Esophagus muscularis mucosa (tissue), 4 donors: ENCODE measurements around the gene SRRM3. TPM values are rescaled to one million over a fixed set of nuclear protein-coding genes. Genes with fewer than 3 reads are reported as not detected.
A peak's percentile ranks its signal among the peaks of the same experiment; 100 is the strongest.

Experiments used
- DNase-seq: peaks from one replicate; pipeline ENCODE4 v3.0.0-alpha.2; 2017; ENCODE audit errors: extremely low spot score
- H3K27ac ChIP-seq, 4 donors: fragments of 200-600 bp; sonication (generic); replicated peaks in 1 of 4; 1 replicate in 3 of 4; 2 replicates in 1 of 4; pipeline ENCODE4 v1.5.1; 2016 to 2019; ENCODE audit warnings: mild to moderate bottlenecking in 1 of 4
- H3K27me3 ChIP-seq, 4 donors: fragments of 200-600 bp; sonication (generic); one replicate each; pipeline versions ENCODE4 v1.5.1 to v1.6.0; 2016 to 2019
- H3K36me3 ChIP-seq, 4 donors: fragments of 200-600 bp; sonication (generic); one replicate each; pipeline ENCODE4 v1.5.1; 2016 to 2019
- H3K4me1 ChIP-seq, 4 donors: fragments of 200-600 bp; sonication (generic); one replicate each; pipeline ENCODE4 v1.5.1; 2016 to 2019
- H3K4me3 ChIP-seq, 4 donors: fragments of 200-600 bp; sonication (generic); 1 replicate in 2 of 4; 2 replicates in 2 of 4; pipeline ENCODE4 v1.5.1; 2016 to 2019; ENCODE audit warnings: mild to moderate bottlenecking in 4 of 4, moderate library complexity in 1 of 4
- H3K9me3 ChIP-seq, 4 donors: fragments of 200-600 bp; sonication (generic); 1 replicate in 3 of 4; 2 replicates in 1 of 4; pipeline ENCODE4 v1.5.1; 2016 to 2019
- CTCF ChIP-seq, 3 experiments: fragments of 200-600 bp in 2 of 3; fragments of 450-650 bp in 1 of 3; sonication (generic) in 2 of 3; IDR thresholded peaks; one replicate each; pipeline ENCODE4 v1.5.1; 2017 to 2019; ENCODE audit warnings: antibody characterized with exemption in 3 of 3, mild to moderate bottlenecking in 2 of 3, moderate library complexity in 1 of 3
- EP300 ChIP-seq: sonication (generic); formaldehyde crosslinking; IDR thresholded peaks from one replicate; pipeline ENCODE4 v1.6.1; 2017; ENCODE audit warnings: antibody characterized with exemption
- POLR2A ChIP-seq: fragments of 450-650 bp; IDR thresholded peaks from one replicate; pipeline ENCODE4 v1.6.1; 2017; ENCODE audit warnings: antibody characterized with exemption, moderate library complexity, mild to moderate bottlenecking, low read depth
- POLR2AphosphoS5 ChIP-seq, 2 donors: sonication (generic); formaldehyde crosslinking; IDR thresholded peaks; one replicate each; pipeline ENCODE4 v1.6.1; 2017; ENCODE audit warnings: antibody characterized with exemption in 2 of 2
- WGBS: methylation state at CpG from one replicate; pipeline ENCODE4 v1.1.5; 2018; 5-methylcytosine and 5-hydroxymethylcytosine counted together
- intact Hi-C: fragments of 100-400 bp; cut with DNase I; formaldehyde crosslinking; loops from one replicate; pipeline ENCODE4 v1.15.1; 2023
- total RNA-seq, 4 donors: library from RNA; depleted of rRNA; stranded (reverse); fragments of >200 nt; gene quantifications; one replicate each; pipeline versions ENCODE4 v1.1.0 to v1.2.1, GENCODE V29; 2016

SRRM3 gene
- total RNA-seq, 4 donors from 2014 or later, result 2.1 to 4.9 (median 2.7) TPM

GRCh38 chr7:76330261-76330660, 128.6 kb downstream of the SRRM3 start:
- no peak for DNase-seq
- H3K4me1 ChIP-seq, result peaks cover 47 to 87% (median 68%) of the 10 kb centered on the region in 4 donors
- intact Hi-C loops, result no loop called here
- no peaks in the 10 kb centered on the region for H3K9me3 ChIP-seq
- peak overlapping the region in 1 of 4 donors; percentile 9 for H3K27ac ChIP-seq
- peaks cover 17 to 49% (median 34%) of the 10 kb centered on the region in 4 donors for H3K36me3 ChIP-seq
- WGBS, result 47% methylated on average over 4 of the region's 4 CpGs
- H3K27me3 ChIP-seq, result no peaks in the 10 kb centered on the region
- no peak overlapping the region for H3K4me3 ChIP-seq
- TF ChIP-seq CTCF (IDR thresholded peaks at IDR 0.05) (no peak), EP300 (no peak), POLR2AphosphoS5 (IDR thresholded peaks at IDR 0.05) (no peak), POLR2A (no peak)

DNA sequence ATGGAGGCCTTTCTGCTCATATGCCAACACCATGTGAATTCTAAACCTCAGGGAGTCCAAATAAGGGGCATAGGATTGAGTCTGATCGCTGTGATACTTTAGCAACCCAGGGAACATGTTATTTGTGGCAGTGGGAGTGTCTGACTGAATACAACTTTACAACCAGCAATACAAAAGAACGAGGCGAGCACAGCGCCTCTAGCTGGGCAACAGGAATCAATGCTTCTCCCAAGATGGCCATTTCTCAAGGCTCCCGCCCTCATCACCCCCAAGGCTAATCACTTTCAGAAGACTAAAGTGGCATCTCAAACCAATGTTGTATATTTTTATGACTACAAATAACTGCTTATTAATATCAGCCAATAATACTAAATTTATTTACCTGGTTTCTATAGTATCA, 129.0 kb downstream of the SRRM3 start:
- H3K36me3 ChIP-seq, result peaks cover 17 to 45% (median 32%) of the 10 kb centered on the region in 4 donors
- no peaks in the 10 kb centered on the region for H3K27me3 ChIP-seq
- H3K4me3 ChIP-seq, result no peak overlapping the region
- peaks cover 51 to 86% (median 69%) of the 10 kb centered on the region in 4 donors for H3K4me1 ChIP-seq
- peak overlapping the region in 1 of 4 donors; percentile 9 for H3K27ac ChIP-seq
- H3K9me3 ChIP-seq, result no peaks in the 10 kb centered on the region
- TF ChIP-seq EP300 (no peak), POLR2A (no peak), CTCF (IDR thresholded peaks at IDR 0.05) (no peak), POLR2AphosphoS5 (IDR thresholded peaks at IDR 0.05) (no peak)
- no peak for DNase-seq
- WGBS, result 69% methylated on average over 5 of the region's 5 CpGs
- intact Hi-C loops, result no loop called here

DNA sequence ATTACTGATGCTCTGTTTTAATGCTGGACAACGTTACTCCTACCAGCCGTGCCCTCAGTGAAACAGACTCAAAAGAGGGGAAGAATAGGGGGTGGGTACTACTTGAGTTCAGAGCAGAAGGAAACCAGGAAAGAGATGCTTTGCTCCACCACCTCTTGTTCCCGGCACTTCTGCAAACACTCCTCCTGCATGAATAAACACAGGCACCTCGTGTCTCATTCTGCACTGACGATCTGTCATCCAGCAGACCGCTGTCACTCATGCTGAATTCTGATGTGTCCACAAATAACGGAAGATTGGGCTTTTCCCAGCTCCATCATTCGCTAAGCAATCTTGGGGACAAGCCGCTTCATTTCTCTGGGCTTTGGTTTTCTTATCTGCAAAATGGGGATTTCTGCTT, 130.4 kb downstream of the SRRM3 start:
- peaks cover 50 to 80% (median 71%) of the 10 kb centered on the region in 4 donors for H3K4me1 ChIP-seq
- TF ChIP-seq POLR2A (no peak), CTCF (IDR thresholded peaks at IDR 0.05) (no peak), POLR2AphosphoS5 (IDR thresholded peaks at IDR 0.05) (no peak), EP300 (no peak)
- no peaks in the 10 kb centered on the region for H3K9me3 ChIP-seq
- H3K4me3 ChIP-seq, result no peak overlapping the region
- DNase-seq, result no peak
- WGBS, result 76% methylated on average over 9 of the region's 9 CpGs
- intact Hi-C loops, result no loop called here
- H3K27ac ChIP-seq, result no peak overlapping the region
- no peaks in the 10 kb centered on the region for H3K27me3 ChIP-seq
- peaks cover 15 to 33% (median 24%) of the 10 kb centered on the region in 4 donors for H3K36me3 ChIP-seq

DNA sequence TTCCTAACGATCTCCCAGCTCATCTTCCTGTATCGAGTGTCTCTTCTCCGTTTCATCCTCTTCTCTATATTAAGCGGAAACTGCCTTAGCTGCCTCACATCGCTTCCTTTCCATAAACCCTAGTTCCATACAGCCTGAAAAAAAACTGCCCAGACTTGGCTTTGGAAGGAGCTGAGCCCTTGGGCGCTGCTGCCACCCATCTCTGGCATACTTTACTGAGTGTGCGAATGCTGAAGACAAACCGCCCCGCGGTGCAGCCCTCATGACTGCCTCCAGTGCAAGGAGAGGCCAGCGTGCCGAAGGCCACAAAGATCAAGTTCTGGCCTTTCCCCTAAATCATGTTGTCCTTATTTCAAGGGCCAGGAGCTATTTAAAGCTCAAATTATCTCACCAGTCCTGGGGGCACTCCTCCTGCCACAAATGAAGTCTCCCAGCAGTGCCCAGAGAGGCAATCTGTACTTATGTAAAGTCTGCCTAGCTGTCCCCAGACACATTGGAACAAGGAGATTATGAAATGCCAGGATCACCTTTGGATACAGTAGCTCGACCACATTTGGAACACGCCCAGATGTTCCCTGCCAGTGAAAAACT, 131.9 kb downstream of the SRRM3 start:
- peak overlapping the region; percentile 6 to 66 (median 50) for H3K27ac ChIP-seq
- intact Hi-C loops, result no loop called here
- peak; percentile 23 to 30 for TF ChIP-seq POLR2AphosphoS5 (IDR thresholded peaks at IDR 0.05)
- no peak for TF ChIP-seq CTCF (IDR thresholded peaks at IDR 0.05)
- no peak for TF ChIP-seq POLR2A
- no peak for TF ChIP-seq EP300
- WGBS, result 63% methylated on average over 14 of the region's 14 CpGs
- H3K4me3 ChIP-seq, result no peak overlapping the region
- H3K9me3 ChIP-seq, result no peaks in the 10 kb centered on the region
- H3K36me3 ChIP-seq, result peaks cover 11 to 19% (median 14%) of the 10 kb centered on the region in 4 donors
- H3K4me1 ChIP-seq, result peaks cover 64 to 81% (median 74%) of the 10 kb centered on the region in 4 donors
- H3K27me3 ChIP-seq, result no peaks in the 10 kb centered on the region
- DNase-seq, result no peak
